Limb (tissue), 2 donors: Measurements from ENCODE around the gene TOR1A.
"Not testable (repeated sequence)": the region's sequence is repeated elsewhere in the genome, so short reads cannot be mapped to it uniquely, and the experiment has no call there.

Source experiments
- DNase-seq, 2 donors: peaks; one replicate each; pipeline ENCODE4 v3.0.0-alpha.2; 2016; ENCODE audit errors: extremely low spot score in 2 of 2

Gene TOR1A

DNA sequence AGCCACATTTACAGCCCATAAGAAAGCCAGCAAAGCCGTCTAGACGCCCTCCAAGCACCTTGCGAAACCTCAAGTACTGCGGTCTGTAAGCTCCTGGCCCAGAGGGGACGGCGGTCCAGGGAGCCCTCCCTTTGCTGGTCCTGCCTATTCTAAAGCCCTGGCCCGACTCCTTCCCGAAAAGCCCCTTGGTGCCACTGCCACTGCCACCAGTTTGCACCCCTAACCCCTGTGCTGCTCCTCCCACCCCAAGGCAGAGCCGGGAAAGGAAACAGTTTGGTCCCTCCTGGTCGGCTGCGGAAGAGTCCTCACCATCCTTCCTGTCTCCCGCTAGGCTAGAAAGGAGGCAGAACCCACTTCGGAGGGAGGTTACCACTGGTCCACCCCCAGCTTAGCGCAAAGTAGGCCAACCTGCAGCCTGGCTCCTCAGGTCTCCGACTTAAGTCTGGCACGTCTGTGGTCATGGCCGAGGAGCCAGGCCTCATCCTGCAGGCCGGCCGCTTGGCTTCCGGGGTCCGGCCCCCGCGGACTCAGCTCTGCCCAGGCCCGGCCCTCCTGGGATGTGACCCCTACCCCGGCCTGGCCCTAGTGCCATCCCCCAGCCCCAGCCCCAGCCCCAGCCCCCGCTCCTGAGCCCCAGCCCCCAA, 916 bp downstream of the TOR1A start:
- no peak for DNase-seq

DNA sequence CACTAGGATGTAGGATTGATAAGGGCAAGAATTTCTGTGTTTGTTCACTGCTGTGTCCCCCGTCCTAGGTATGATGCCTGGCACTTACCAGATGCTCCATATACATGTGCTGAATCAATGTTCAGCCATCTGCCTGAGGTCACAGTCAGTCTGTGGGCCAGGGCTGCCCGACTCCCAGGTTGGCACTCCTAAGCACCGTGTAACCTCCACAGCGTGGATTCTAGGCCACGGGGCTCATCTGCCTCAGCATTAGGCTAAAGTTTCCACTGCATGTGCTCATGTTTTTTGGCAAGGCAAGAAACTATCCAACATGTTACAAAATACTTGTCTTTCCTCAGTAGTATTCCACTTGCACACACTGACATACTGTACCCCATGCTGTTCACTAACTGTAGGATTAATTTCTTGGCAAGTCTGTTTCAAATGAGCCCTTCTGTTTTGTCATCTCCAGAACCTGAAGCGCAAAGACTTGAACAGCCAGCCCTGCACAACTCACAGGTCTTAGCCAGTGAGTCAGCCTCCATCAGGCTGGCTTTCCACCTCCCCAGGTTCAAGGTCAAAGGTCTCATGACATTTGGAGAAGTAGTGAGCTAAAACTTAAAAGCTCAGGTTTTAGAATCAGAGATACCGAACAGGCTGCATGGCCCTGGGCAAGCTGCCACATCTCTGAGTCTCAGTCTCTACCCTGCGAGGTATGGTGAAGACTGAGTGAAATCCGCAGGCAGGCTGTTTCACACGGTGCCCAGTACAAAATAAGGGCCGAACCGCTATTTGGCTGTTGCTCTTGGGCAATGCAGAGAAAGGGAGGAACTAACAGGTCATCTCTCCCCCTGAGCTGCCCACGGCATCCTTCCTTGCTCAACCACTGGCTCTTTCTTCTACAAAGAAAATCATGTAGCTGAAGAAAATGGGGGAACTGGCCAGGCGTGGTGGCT, 7.2 kb downstream of the TOR1A start:
- DNase-seq: no peak

DNA sequence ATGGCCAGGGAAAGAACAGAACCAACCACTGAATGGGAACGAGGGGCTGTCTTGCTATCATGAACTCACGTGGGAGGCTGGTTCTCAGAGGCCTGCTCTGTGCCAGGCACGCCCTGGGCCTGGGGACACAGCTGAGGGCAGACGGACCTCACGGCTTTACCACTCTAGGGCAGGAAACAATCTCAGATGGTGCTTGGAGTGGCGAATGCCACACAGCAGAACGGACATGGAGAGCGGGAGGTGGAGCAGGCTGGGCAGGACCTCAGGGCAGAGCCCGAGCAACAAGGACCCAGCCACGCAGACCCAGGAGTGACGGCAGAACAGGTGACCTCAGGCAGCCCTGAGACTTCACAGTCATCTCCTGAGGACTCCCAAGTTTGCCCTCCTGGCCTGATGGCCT, 8.7 kb downstream of the TOR1A start:
- DNase-seq: no peak

DNA sequence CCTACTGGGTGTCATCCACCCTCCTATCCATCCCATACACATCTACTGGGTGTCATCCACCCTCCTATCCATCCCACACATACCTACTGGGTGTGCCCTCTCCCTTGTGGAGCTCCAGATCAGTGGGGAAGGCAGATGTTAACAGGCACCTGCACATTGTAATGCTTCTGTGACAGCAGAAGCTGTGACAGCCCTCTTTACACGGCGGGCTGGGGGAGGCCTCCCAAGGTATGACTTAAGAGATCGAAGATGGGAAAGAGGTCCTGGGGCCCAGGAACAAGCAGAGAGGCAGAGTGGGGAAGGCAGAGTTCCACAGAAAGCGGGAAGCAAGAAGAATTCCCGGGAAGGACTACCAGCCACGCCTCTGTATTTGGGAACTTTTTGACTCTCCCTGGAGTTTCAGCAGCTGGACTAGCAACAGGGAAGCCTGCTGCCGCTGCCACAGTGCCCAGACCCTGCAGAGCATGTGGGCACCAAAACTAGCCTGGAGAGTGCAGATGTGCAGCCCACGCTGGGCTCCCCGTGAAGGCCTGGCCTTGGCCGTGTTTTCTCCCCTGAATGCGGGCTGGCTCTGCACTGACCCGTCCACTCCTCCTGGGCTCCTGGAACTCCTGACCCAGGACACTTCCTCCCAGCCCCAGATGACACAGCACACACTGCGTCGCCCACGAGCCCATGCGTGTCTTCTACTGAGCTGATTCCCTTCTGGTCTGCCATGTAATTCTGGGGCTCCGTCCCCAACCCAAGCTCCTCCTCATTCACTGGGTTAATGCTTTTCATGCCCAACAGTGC, 9.3 kb downstream of the TOR1A start:
- no peak for DNase-seq

DNA sequence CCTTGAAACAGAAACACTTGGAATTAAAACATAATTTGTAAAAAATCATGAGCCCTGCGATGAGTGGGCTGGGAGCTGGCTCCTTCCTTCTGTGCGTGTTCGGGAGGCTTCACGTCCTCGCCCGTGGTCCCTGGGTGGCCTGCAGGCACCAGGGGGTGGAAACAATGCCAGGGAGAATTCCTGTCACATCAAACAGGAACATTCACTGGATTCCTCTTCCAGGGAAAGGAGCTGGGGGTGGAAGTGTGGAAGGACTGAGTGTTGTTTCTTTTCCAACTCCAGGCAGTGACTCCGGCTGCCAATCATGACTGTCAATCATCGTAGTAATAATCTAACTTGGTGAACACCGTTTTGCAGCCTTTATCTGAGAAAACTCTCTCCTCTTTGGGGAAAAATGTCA, 10.3 kb downstream of the TOR1A start:
- DNase-seq: no peak

DNA sequence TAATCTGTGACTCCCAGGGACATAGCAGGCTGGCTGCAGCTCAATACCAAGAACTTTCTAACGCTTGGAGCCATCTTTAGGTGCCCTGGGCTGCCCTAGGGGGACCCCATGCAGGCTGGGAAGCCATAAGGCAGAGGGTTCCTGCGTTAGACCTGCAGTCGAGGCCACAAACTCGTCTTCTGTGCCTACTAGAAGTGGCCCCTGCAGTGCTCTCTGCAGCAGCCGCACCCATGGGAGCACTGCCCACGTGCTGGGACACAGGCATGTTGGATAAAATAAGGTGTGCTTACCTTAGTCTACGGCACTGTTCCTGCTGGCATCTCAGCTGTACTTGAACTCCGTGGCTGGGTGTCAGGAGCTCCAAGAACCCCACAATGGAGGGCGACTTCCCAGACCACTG, 11.6 kb downstream of the TOR1A start:
- DNase-seq: no peak

DNA sequence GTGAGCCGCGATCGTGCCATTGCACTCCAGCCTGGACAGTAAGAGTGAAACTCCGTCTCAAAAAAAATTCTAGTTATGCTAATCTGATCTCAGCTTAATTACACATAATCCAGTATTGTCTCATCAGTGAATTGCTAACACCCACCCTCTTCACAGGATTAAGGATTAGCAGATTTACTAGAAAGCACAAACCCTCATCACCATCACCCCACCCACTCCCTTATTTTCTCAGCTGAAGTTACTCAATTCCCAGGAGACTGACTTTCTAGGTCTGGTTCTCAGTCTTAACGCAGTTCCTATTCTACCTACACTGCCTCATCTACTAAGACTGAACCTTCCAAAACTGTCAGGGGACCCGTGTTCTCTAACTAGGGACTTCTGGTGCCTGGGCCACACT, 12.0 kb downstream of the TOR1A start:
- no peak for DNase-seq

DNA sequence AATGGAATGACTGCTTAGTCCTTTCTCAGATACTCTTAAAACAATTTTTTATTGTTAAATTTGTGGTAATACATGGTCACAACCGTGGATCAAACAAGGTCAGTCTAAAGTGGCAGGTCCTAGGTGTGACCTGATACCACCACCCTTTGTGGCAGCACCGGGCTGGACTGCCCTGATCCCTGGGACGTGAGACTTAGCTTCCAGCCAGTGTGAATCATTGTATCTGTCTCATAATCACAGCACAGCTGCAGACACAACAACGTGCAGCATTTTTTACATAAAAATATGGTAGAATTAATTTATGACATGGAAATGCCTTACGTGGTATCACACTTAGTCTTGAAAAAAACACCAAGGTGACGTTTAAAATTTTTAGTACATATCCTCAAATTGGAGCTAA, 13.1 kb downstream of the TOR1A start:
- no peak for DNase-seq

DNA sequence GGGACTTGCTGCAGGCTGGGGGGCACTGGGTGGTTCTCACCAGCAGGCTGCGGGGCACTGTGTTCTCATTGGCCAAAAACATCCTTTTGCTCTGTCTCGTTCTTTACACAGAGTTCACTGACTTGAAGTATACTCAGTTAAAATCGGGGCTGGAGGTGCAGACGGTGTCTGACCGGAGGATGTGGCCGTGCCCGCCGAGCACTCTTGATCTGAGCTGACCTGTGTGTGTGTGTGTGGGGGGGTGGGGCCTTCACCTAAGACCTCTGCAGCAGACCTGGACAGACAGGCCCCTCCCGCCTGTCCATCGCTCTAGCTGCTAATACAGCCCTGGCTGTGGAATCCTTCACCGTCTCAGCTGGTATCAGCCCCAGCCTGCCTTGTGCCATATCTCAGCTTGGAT, 13.8 kb downstream of the TOR1A start:
- no peak for DNase-seq

DNA sequence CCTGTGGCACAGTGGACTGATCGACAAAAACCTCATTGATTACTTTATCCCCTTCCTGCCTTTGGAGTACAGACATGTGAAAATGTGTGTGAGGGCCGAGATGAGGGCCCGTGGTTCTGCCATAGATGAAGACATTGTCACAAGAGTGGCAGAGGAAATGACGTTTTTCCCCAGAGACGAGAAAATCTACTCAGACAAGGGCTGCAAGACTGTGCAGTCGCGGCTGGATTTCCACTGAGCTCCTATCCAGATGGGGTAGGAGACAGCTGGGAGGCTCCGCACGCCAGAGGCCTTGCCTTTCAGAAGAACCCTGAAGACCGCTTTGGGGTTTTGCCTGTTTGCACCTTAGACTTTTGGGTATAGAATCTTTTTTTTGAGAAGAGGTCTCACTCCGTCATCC, 14.6 kb downstream of the TOR1A start:
- no peak for DNase-seq

DNA sequence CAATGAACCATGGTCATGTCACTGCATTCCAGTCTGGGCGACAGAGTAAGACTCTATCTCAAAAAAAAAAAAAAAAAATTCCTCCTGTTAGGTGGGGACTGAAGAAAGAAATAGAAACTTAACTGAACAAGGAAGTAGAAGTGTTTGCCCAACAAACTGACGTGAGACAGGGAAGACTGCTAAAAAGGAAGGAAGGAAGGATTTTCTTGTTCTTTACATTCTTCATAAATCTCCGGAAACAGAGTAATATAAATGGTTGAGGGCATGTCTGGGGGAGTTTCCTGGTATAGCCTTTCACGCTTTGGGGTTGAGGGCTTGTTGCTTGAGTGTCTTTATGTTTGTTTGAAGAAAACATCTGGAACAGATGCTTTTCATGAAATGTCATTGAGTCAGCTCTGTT, 17.9 kb downstream of the TOR1A start:
- DNase-seq: no peak

DNA sequence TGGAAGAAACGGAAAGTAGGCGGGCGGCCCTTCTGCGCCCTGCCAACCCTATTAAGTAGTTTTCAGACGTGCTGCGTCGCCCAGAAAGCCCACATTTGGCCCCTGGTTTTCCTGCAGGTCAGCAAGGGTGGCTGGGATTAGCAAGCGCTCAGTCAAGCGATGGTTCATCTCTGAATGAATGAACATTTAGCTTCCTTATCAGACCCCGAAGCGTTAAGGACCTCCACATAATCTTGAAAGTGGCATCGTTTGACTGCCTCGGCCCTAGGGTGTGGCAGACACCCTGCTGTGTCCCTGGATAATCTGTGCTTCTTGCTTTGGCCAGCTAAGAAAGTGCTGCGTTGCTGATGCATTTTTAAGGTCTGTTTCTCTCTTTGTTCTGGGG, 20.3 kb downstream of the TOR1A start:
- no peak for DNase-seq

DNA sequence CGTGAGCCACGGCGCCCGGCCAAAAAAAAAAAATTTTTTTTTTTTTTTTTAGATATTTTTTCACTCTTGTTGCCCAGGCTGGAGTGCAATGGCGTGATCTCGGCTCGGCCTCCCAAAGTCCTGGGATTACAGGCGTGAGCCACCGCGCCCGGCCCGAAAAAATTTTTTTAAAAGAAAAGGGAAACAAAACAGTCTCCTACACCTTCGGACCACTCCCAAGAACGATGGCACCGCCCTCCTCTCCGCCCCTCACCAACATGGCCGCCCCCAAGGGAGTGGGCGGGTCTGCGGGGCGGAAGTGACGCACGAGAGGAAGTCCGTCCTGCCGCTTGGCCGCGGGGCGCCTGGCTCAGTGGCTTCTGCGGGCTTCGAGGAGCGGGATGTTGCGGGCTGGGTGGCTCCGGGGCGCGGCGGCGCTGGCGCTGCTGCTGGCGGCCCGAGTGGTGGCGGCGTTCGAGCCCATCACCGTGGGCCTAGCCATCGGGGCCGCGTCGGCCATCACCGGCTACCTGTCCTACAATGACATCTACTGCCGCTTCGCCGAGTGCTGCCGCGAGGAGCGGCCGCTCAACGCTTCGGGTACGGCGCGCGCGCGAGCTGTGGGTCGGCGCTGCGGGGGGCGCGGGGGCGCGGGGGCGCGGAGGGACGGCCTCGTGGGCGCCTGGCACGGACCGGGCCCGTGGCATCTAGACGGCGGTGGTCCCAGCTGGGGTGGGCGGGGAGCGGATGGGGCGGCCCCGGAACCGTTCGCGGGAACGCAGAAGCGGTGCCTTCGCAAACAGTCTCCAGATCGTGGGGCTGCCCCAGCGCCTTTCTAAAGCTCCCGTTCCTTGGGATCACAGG, 20.9 kb downstream of the TOR1A start, which contains the start of gene TOR1B:
Gene TOR1B, plus strand, starts transcription at position 352 of the 843 bp plus-strand sequence. Its CDS starts 29 bp downstream, at position 381.
- DNase-seq: peak; percentile 93 to 99

DNA sequence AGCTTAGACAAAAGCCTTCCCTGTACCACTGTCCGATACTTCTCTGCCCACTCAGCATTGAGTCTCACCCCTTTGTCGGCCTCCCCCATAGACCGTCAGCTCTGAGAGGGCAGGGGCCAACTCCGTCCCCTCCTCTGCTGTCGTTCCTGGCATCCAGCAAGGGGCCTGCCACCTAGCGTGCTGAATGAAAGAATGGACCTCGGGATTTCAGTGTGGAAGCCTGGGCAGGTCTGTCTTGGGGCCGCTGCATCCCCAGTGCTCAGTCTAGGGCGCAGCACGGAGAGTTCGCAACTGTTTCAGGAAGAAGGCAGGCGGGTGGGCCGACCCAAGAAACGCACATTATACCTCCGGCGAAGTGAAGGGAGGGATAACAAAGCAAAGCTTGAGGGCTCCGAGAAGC, 22.4 kb downstream of the TOR1A start:
- DNase-seq: no peak

DNA sequence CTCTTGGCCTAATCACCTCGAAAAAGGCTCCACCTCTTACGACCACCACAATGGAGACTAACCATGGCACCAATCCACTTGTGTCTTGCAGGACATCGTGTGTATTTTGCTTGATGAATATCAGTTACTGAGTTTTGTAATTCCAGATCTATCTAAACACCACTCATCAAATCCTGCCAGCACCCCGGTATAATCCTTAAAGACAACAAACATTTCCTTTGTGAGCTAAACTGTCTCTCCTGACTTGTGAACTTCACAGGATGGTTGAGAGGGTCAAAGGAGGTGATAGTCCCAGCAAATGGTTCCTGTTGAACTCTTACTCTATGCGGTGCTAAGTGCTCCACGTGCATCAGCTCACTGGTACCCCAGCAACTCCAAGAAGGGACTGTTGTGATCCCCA, 25.0 kb downstream of the TOR1A start:
- no peak for DNase-seq

DNA sequence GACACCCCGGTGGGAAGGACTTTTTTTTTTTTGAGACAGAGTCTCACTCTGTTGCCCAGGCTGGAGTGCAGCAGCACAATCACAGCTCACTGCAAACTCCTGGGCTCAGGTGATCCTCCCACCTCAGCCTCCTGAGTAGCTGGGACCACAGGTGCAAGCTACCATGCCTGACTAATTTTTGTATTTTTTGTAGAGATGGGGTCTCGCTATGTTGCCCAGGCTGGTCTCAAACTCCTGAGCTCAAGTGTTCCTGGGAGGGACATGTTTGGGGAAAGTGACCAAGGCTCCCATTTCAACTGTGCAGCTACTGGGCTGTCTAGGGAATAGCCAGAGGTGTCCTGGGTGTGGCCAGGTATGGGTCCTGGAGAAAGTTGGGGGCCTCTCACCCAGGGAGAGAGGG, 27.9 kb downstream of the TOR1A start:
- not testable (repeated sequence) for DNase-seq

DNA sequence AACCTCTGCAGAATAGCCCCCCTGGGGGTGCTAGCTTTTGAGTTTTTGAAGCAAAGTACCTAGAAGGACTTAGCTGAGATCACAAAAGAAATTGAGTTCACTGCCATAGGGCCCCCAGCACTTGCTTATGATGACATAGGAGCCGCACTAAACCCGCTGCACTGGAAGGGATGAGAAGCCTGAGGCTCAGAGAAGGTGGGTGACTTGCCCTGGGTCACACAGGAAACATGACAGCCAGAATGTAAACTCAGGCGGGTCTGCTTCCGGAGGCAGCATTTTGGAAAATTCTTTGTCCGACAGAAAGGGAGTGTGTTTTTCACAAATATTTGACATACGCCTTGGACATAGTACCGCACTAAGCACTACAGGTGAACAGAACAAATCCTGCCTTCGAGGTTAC, 29.4 kb downstream of the TOR1A start:
- no peak for DNase-seq

DNA sequence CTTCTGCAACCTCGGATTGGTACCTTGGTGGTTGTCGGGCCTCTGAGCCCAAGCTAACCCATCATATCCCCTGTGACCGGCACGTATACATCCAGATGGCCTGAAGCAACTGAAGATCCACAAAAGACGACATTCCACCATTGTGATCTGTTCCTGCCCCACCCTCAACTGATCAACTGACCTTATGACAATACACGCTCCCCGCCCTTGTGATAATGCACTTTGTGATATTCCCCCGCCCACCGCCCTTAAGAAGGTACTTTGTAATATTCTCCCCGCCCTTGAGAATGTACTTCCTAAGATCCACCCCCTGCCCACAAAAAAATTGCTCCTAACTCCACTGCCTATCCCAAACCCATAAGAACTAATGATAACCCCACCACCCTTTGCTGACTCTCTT, 37.5 kb downstream of the TOR1A start:
- no peak for DNase-seq

DNA sequence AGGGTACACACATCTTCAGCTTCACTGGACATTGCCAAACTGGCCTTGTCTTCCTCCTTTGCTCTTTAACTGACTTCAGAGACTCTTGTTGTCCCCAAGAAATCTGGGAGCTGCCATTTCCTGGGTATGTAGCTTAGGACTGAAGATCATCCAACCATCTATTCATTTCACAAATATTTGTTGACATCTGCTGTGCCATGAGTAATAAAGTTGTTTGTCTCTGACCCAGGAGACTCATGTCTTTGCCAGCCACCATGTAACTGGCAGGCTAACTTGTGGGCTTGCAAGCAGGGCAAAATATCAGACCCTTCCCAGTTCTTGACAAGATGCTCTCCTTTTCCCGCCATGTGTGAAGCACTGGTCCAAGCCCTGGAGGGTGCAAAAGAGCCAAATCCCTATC, 38.1 kb downstream of the TOR1A start:
- no peak for DNase-seq

DNA sequence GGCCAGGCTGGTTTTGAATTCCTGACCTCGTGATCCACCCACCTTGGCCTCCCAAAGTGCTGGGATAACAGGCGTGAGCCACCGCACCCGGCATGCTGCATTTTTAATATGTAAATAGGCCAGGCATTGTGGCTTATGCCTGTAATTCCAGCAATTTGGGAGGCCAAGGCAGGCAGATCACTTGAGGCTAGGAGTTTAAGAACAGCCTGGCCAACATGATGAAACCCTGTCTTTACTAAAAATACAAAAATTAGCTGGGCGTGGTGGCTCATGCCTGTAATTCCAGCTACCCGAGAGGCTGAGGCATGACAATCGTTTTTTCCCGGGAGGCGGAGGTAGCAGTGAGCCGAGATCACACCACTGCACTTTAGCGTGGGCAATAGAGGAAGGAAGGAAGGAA, 39.0 kb downstream of the TOR1A start:
- DNase-seq: not testable (repeated sequence)
